PC-9 (cell line): Measurements from ENCODE around the gene CDC14B.

Experiments
- CTCF ChIP-seq: fragments of 200-600 bp; sonication (generic); conservative IDR thresholded peaks from 2 replicates; pipeline ENCODE4 v1.6.1; 2017; ENCODE audit warnings: mixed run types, antibody characterized with exemption, mild to moderate bottlenecking, moderate library complexity
- EZH2 ChIP-seq: fragments of 200-600 bp; sonication (generic); IDR thresholded peaks from 2 replicates; pipeline ENCODE4 v1.8.0; 2017; ENCODE audit warnings: antibody characterized with exemption, low read depth

GRCh38 chr9:96616817-96617438 lies 2.7 kb downstream of the CDC14B start:
- TF ChIP-seq EZH2 (no peak), CTCF (no peak)
